ENCODE measurements around the gene DBX2.
"Not testable (repeated sequence)": the region's sequence is repeated elsewhere in the genome, so short reads cannot be mapped to it uniquely, and the experiment has no call there.

The DBX2 gene

GRCh38 chr12:45050751-45051571 is at the start of gene DBX2:
TSS of gene DBX2 (minus strand) at chr12:45051099. CDS start at chr12:45050927, 172 bp downstream.
- DNase-seq (ENCODE audit: low read depth): no peak

GRCh38 chr12:45098766-45099165 is 47.9 kb upstream of the DBX2 start:
- DNase-seq (ENCODE audit: low read depth): no peak

GRCh38 chr12:45095417-45095816 is 44.5 kb upstream of the DBX2 start:
- not testable (repeated sequence) for DNase-seq (ENCODE audit: low read depth)

GRCh38 chr12:45093051-45093450 is 42.2 kb upstream of the DBX2 start:
- no peak for DNase-seq (ENCODE audit: low read depth)

- no peak for DNase-seq (ENCODE audit: low read depth)
Observed at GRCh38 chr12:45089411-45090075, 38.6 kb upstream of the DBX2 start.

- no peak for DNase-seq (ENCODE audit: low read depth)
Observed at GRCh38 chr12:45088608-45089007, 37.7 kb upstream of the DBX2 start.

GRCh38 chr12:45084248-45084647 is 33.3 kb upstream of the DBX2 start:
- DNase-seq (ENCODE audit: low read depth): not testable (repeated sequence)

GRCh38 chr12:45077251-45077650 is 26.4 kb upstream of the DBX2 start:
- DNase-seq (ENCODE audit: low read depth): no peak

- DNase-seq (ENCODE audit: low read depth): no peak
Observed at GRCh38 chr12:45076417-45077026, 25.6 kb upstream of the DBX2 start.

- no peak for DNase-seq (ENCODE audit: low read depth)
Observed at GRCh38 chr12:45075587-45076282, 24.8 kb upstream of the DBX2 start.

GRCh38 chr12:45065125-45065626 is 14.3 kb upstream of the DBX2 start:
- DNase-seq (ENCODE audit: low read depth): no peak

GRCh38 chr12:45060976-45061375 is 10.1 kb upstream of the DBX2 start:
- no peak for DNase-seq (ENCODE audit: low read depth)

- DNase-seq (ENCODE audit: low read depth): peak; percentile 0
Observed at GRCh38 chr12:45051572-45052125, 750 bp upstream of the DBX2 start.

GRCh38 chr12:45049912-45050750 is 768 bp downstream of the DBX2 start:
- DNase-seq (ENCODE audit: low read depth): no peak

GRCh38 chr12:45042599-45042998 is 8.3 kb downstream of the DBX2 start:
- DNase-seq (ENCODE audit: low read depth): no peak

GRCh38 chr12:45040977-45041376 is 9.9 kb downstream of the DBX2 start:
- DNase-seq (ENCODE audit: low read depth): no peak

GRCh38 chr12:45039757-45040156 is 11.1 kb downstream of the DBX2 start:
- no peak for DNase-seq (ENCODE audit: low read depth)

GRCh38 chr12:45034861-45035265 is 16.0 kb downstream of the DBX2 start:
- DNase-seq (ENCODE audit: low read depth): no peak

GRCh38 chr12:45017916-45018315 is 33.0 kb downstream of the DBX2 start:
- DNase-seq (ENCODE audit: low read depth): no peak

GRCh38 chr12:45014396-45014795 is 36.5 kb downstream of the DBX2 start:
- no peak for DNase-seq (ENCODE audit: low read depth)

GRCh38 chr12:45012749-45013148 is 38.1 kb downstream of the DBX2 start:
- no peak for DNase-seq (ENCODE audit: low read depth)
